ENCODE measurements around the gene CHCHD5. TPM values are rescaled to one million over a fixed set of nuclear protein-coding genes. Genes with fewer than 3 reads are reported as not detected.

The CHCHD5 gene
- total and polyA plus RNA-seq, 2 of the 8 experiments (the other 6 are each of a cell fraction or from before 2014, with no cell fraction given), result 27.2 to 71.5 TPM

- TF ChIP-seq CHD7 (IDR thresholded peaks at IDR 0.05; ENCODE audit: insufficient replicate concordance, low read length) (no peak), ATF3 (IDR thresholded peaks at IDR 0.05; ENCODE audit: insufficient read depth, low read depth, low read length) (no peak), SRF (IDR thresholded peaks at IDR 0.05; ENCODE audit: low read depth, low read length) (no peak), POLR2A (IDR thresholded peaks at IDR 0.05; ENCODE audit: control extremely low read depth in 1 of 2, low read depth in 2 of 2, low read length in 2 of 2) (no peak), KDM4A (IDR thresholded peaks at IDR 0.05; ENCODE audit: low read depth, low read length, severe bottlenecking) (no peak), CHD1 (IDR thresholded peaks at IDR 0.05; ENCODE audit: low read depth, low read length) (no peak), NRF1 (IDR thresholded peaks at IDR 0.05; ENCODE audit: low read depth, low read length) (no peak), HDAC2 (IDR thresholded peaks at IDR 0.05; ENCODE audit: borderline replicate concordance in 1 of 2, low read depth in 2 of 2, low read length in 2 of 2) (no peak), POLR2AphosphoS5 (IDR thresholded peaks at IDR 0.05; ENCODE audit: low read depth, low read length) (no peak), POU5F1 (IDR thresholded peaks at IDR 0.05; ENCODE audit: low read depth, low read length) (no peak), CBX8 (IDR thresholded peaks at IDR 0.05; ENCODE audit: borderline replicate concordance, low read depth, low read length) (no peak), SUZ12 (IDR thresholded peaks at IDR 0.05; ENCODE audit: low read length) (no peak)
Measured at GRCh38 chr2:112539306-112539705, 45.1 kb upstream of the CHCHD5 start (continued).

Data from H1 (cell line).